Esophagus (tissue), 2 donors: ENCODE results near the gene KRTDAP. TPM values are rescaled to one million over a fixed set of nuclear protein-coding genes. Genes with fewer than 3 reads are reported as not detected.
"Not testable (repeated sequence)": the region's sequence is repeated elsewhere in the genome, so short reads cannot be mapped to it uniquely, and the experiment has no call there.

Experiments used
- H3K27ac ChIP-seq, 2 donors: one replicate each; pipeline ENCODE4 v1.5.1; 2013; ENCODE audit warnings: low read depth in 2 of 2, mild to moderate bottlenecking in 2 of 2, inconsistent platforms in 1 of 2, low read length in 1 of 2, moderate library complexity in 1 of 2
- H3K27me3 ChIP-seq, 2 donors: one replicate each; pipeline ENCODE4 v1.6.1; 2013; ENCODE audit warnings: low read length in 2 of 2, control low read depth in 1 of 2, mild to moderate bottlenecking in 1 of 2; ENCODE audit not compliant: insufficient read depth in 2 of 2, control insufficient read depth in 1 of 2
- H3K36me3 ChIP-seq, 2 donors: one replicate each; pipeline ENCODE4 v1.6.1; 2013; ENCODE audit warnings: low read length in 1 of 2; ENCODE audit not compliant: control insufficient read depth in 2 of 2, insufficient read depth in 2 of 2
- H3K4me1 ChIP-seq, 2 donors: one replicate each; pipeline ENCODE4 v1.6.1; 2013; ENCODE audit warnings: low read length in 1 of 2; ENCODE audit not compliant: control insufficient read depth in 2 of 2, insufficient read depth in 2 of 2
- H3K4me3 ChIP-seq, 2 donors: one replicate each; pipeline ENCODE4 v1.5.1; 2013; ENCODE audit warnings: low read length in 2 of 2, mild to moderate bottlenecking in 2 of 2, low read depth in 1 of 2, moderate library complexity in 1 of 2
- H3K9me3 ChIP-seq, 2 donors: one replicate each; pipeline ENCODE4 v1.6.1; 2013; ENCODE audit warnings: mild to moderate bottlenecking in 2 of 2, low read depth in 1 of 2, low read length in 1 of 2, moderate library complexity in 1 of 2; ENCODE audit not compliant: control insufficient read depth in 2 of 2, insufficient read depth in 1 of 2
- WGBS, 2 donors: extraction: QIAGEN DNeasy Blood & Tissue Kit; methylation state at CpG; one replicate each; pipeline ENCODE4 v1.1.7; 2013; 5-methylcytosine and 5-hydroxymethylcytosine counted together
- polyA plus RNA-seq, 2 donors: library from polyadenylated mRNA; stranded (reverse); fragments of 200-250 nt; gene quantifications; one replicate each; pipeline ENCODE4 v1.2.3, GENCODE V29; 2013
- donor health status: healthy with polysubstance abuse.
- donor health status: Bipolar disorder and iron deficiency.

The KRTDAP gene
- polyA plus RNA-seq, 2 donors: 109 to 238 TPM

- 90 to 93% methylated on average over 7 of the region's 7 CpGs for WGBS, 2 donors
- not testable (repeated sequence) for H3K36me3 ChIP-seq, H3K27me3 ChIP-seq, H3K4me3 ChIP-seq, H3K9me3 ChIP-seq, H3K27ac ChIP-seq, H3K4me1 ChIP-seq
Observed at GRCh38 chr19:35474594-35474993, 15.7 kb downstream of the KRTDAP start.

GRCh38 chr19:35474104-35474503 is 16.2 kb downstream of the KRTDAP start:
- Histone ChIP-seq H3K27me3 (no peaks in the 10 kb centered on the region), H3K36me3 (no peaks in the 10 kb centered on the region), H3K4me1 (no peaks in the 10 kb centered on the region), H3K9me3 (no peaks in the 10 kb centered on the region), H3K4me3 (no peak overlapping the region), H3K27ac (no peak overlapping the region)
- WGBS, 2 donors: 93% methylated on average over 14 of the region's 14 CpGs

GRCh38 chr19:35471946-35472345 is 18.3 kb downstream of the KRTDAP start:
- H3K4me1 ChIP-seq: no peaks in the 10 kb centered on the region
- WGBS, 2 donors: 86 to 90% methylated on average over 8 of the region's 8 CpGs
- no peak overlapping the region for H3K4me3 ChIP-seq
- H3K27me3 ChIP-seq: no peaks in the 10 kb centered on the region
- no peaks in the 10 kb centered on the region for H3K36me3 ChIP-seq
- H3K9me3 ChIP-seq: no peaks in the 10 kb centered on the region
- no peak overlapping the region for H3K27ac ChIP-seq

- not testable (repeated sequence) for H3K4me1 ChIP-seq, H3K9me3 ChIP-seq, H3K27ac ChIP-seq, H3K27me3 ChIP-seq, H3K4me3 ChIP-seq, H3K36me3 ChIP-seq
- WGBS, 2 donors: 91 to 98% methylated on average over 4 of the region's 4 CpGs
Observed at GRCh38 chr19:35471075-35471474, 19.2 kb downstream of the KRTDAP start.

GRCh38 chr19:35470128-35470527 is 20.1 kb downstream of the KRTDAP start:
- Histone ChIP-seq H3K4me3 (no peak overlapping the region), H3K9me3 (no peaks in the 10 kb centered on the region), H3K36me3 (no peaks in the 10 kb centered on the region), H3K27ac (no peak overlapping the region), H3K4me1 (no peaks in the 10 kb centered on the region), H3K27me3 (no peaks in the 10 kb centered on the region)
- 85% methylated on average over 7 of the region's 7 CpGs for WGBS, 2 donors

GRCh38 chr19:35468637-35469036 is 21.6 kb downstream of the KRTDAP start:
- WGBS, 2 donors: 23 to 24% methylated on average over 2 of the region's 2 CpGs
- H3K27ac ChIP-seq: no peak overlapping the region
- no peaks in the 10 kb centered on the region for H3K4me1 ChIP-seq
- no peaks in the 10 kb centered on the region for H3K9me3 ChIP-seq
- H3K4me3 ChIP-seq: no peak overlapping the region
- no peaks in the 10 kb centered on the region for H3K36me3 ChIP-seq
- H3K27me3 ChIP-seq: no peaks in the 10 kb centered on the region

- no peak overlapping the region for H3K4me3 ChIP-seq
- no peaks in the 10 kb centered on the region for H3K27me3 ChIP-seq
- H3K4me1 ChIP-seq: no peaks in the 10 kb centered on the region
- H3K36me3 ChIP-seq: no peaks in the 10 kb centered on the region
- WGBS, 2 donors: 92 to 100% methylated on average over 1 of the region's 1 CpG
- no peak overlapping the region for H3K27ac ChIP-seq
- no peaks in the 10 kb centered on the region for H3K9me3 ChIP-seq
Observed at GRCh38 chr19:35466259-35466658, 24.0 kb downstream of the KRTDAP start.

- not testable (repeated sequence) for H3K4me1 ChIP-seq, H3K27ac ChIP-seq
- WGBS, 2 donors: 65 to 71% methylated on average over 7 of the region's 7 CpGs
Observed at GRCh38 chr19:35462956-35463355, 27.3 kb downstream of the KRTDAP start.

GRCh38 chr19:35462476-35462953 is 27.7 kb downstream of the KRTDAP start:
- Histone ChIP-seq H3K9me3 (no peaks in the 10 kb centered on the region), H3K4me1 (peaks cover 0 to 2% of the 10 kb centered on the region in 2 donors), H3K27me3 (no peaks in the 10 kb centered on the region), H3K36me3 (no peaks in the 10 kb centered on the region), H3K27ac (peak overlapping the region in 1 of 2 donors; percentile 49), H3K4me3 (no peak overlapping the region)
- WGBS, 2 donors: 35 to 45% methylated on average over 6 of the region's 6 CpGs

More at GRCh38 chr19:35462956-35463355, 27.3 kb downstream of the KRTDAP start:
- not testable (repeated sequence) for H3K36me3 ChIP-seq, H3K4me3 ChIP-seq, H3K9me3 ChIP-seq, H3K27me3 ChIP-seq

GRCh38 chr19:35461788-35462187 is 28.5 kb downstream of the KRTDAP start:
- H3K4me1 ChIP-seq, H3K36me3 ChIP-seq, H3K27me3 ChIP-seq, H3K27ac ChIP-seq, H3K4me3 ChIP-seq, H3K9me3 ChIP-seq: not testable (repeated sequence)
